HCT116 (cell line): ENCODE data around the gene POLR3A. TPM values are rescaled to one million over a fixed set of nuclear protein-coding genes. Genes with fewer than 3 reads are reported as not detected.

Experiments
- ATAC-seq: fragments of 200-7000 bp; cut with Tn5 transposase; 2 replicates; pipeline ENCODE4 v1.9.1; 2020; ENCODE audit warnings: mild to moderate bottlenecking, moderate library complexity
- BruUV-seq: library from RNA; stranded (reverse); fragments of 400-500 nt; replicated peaks from 2 replicates; lab custom pipeline; 2021; lab: Mats Ljungman, UMichigan
- CTCF ChIA-PET: fragments of 300-600 bp; sonication (Branson Sonifier 250); formaldehyde crosslinking; loops from one replicate; lab custom pipeline; 2021; ENCODE audit warnings: antibody characterized with exemption; lab: Charles Lee
- POLR2A ChIA-PET: fragments of 300-600, 350-600 bp; sonication (Branson Sonifier 250); formaldehyde crosslinking; loops from one replicate; lab custom pipeline; 2021; ENCODE audit warnings: antibody characterized with exemption; lab: Charles Lee
- RAD21 ChIA-PET, 2 experiments: fragments of 300-600 bp; sonication (Branson Sonifier 250); formaldehyde crosslinking; loops; one replicate each; lab custom pipeline; 2023; ENCODE audit warnings: low total read pairs in 2 of 2; ENCODE audit not compliant: uncharacterized antibody in 2 of 2, unreplicated experiment in 2 of 2, low non-redundant PET in 1 of 2; lab: Charles Lee
- DNase-seq: peaks from one replicate; pipeline ENCODE4 v3.0.0-alpha.2; 2010; ENCODE audit warnings: low read depth, low spot score
- H2AFZ ChIP-seq: fragments of 200-600 bp; shearing (Covaris generic), sonication (generic); 2 replicates; pipeline ENCODE4 v1.6.1; 2017; ENCODE audit warnings: low read depth, mixed run types, mixed read lengths, antibody characterized with exemption, low read length; ENCODE audit not compliant: poor library complexity, severe bottlenecking
- H3K27ac ChIP-seq: 2 replicates; pipeline ENCODE4 v1.5.1; 2012; ENCODE audit warnings: low read depth, low read length
- H3K27me3 ChIP-seq: fragments of 200-600 bp; sonication (generic); 2 replicates; pipeline ENCODE4 v1.6.1; 2016; ENCODE audit warnings: mixed run types, low read length, mixed read lengths; ENCODE audit not compliant: insufficient read depth
- H3K36me3 ChIP-seq, 2 experiments: fragments of 200-500 bp in 1 of 2; fragments of 200-600 bp in 1 of 2; sonication (Bioruptor generic) in 1 of 2; sonication (generic) in 1 of 2; 2 replicates each; pipeline versions ENCODE4 v1.5.1 to v1.6.1; 2014 to 2016; ENCODE audit warnings: low read length in 2 of 2, inconsistent platforms in 1 of 2, mixed read lengths in 1 of 2, mixed run types in 1 of 2; ENCODE audit not compliant: insufficient read depth in 2 of 2, control insufficient read depth in 1 of 2
- H3K4me1 ChIP-seq, 2 experiments: fragments of 200-600 bp in 1 of 2; sonication (generic) in 1 of 2; 2 replicates each; pipeline versions ENCODE4 v1.5.1 to v1.6.1; 2012 to 2017; ENCODE audit warnings: low read length in 2 of 2, inconsistent platforms in 1 of 2, mild to moderate bottlenecking in 1 of 2, mixed read lengths in 1 of 2, mixed run types in 1 of 2, moderate library complexity in 1 of 2; ENCODE audit not compliant: insufficient read depth in 2 of 2, control insufficient read depth in 1 of 2
- H3K4me2 ChIP-seq: fragments of 200-600 bp; sonication (generic); 2 replicates; pipeline ENCODE4 v1.6.1; 2017; ENCODE audit warnings: mixed run types, low read length, mixed read lengths
- H3K4me3 ChIP-seq, 2 experiments: fragments of 200-600 bp in 1 of 2; sonication (generic) in 1 of 2; replicated peaks in 1 of 2; 2 replicates each; pipeline ENCODE4 v1.5.1; 2011 to 2016; ENCODE audit warnings: low read length in 2 of 2, control low read depth in 1 of 2, low read depth in 1 of 2, mild to moderate bottlenecking in 1 of 2, mixed read lengths in 1 of 2, mixed run types in 1 of 2
- H3K79me2 ChIP-seq: fragments of 200-600 bp; sonication (generic); 2 replicates; pipeline ENCODE4 v1.6.1; 2017; ENCODE audit warnings: mild to moderate bottlenecking, mixed run types, low read length, moderate library complexity, mixed read lengths; ENCODE audit not compliant: insufficient read depth
- H3K9ac ChIP-seq: fragments of 200-600 bp; sonication (generic); 2 replicates; pipeline ENCODE4 v1.6.1; 2016; ENCODE audit warnings: low read length, mixed read lengths
- H3K9me2 ChIP-seq: fragments of 200-600 bp; sonication (generic), shearing (Covaris generic); 2 replicates; pipeline ENCODE4 v1.6.1; 2017; ENCODE audit warnings: mixed run types, mild to moderate bottlenecking, moderate library complexity; ENCODE audit not compliant: insufficient read depth
- H3K9me3 ChIP-seq, 2 experiments: fragments of 200-500 bp in 1 of 2; fragments of 200-600 bp in 1 of 2; sonication (Bioruptor generic) in 1 of 2; sonication (generic) in 1 of 2; 2 replicates each; pipeline ENCODE4 v1.6.1; 2014 to 2017; ENCODE audit warnings: low read length in 2 of 2, mixed read lengths in 2 of 2, inconsistent platforms in 1 of 2, low read depth in 1 of 2, mild to moderate bottlenecking in 1 of 2, mixed run types in 1 of 2, moderate library complexity in 1 of 2; ENCODE audit not compliant: control insufficient read depth in 1 of 2, insufficient read depth in 1 of 2
- H4K20me1 ChIP-seq: fragments of 200-600 bp; sonication (generic), shearing (Covaris generic); 2 replicates; pipeline ENCODE4 v1.6.1; 2017; ENCODE audit warnings: mixed run types, mild to moderate bottlenecking, moderate library complexity; ENCODE audit not compliant: insufficient read depth
- CBX3 ChIP-seq: IDR thresholded peaks from 2 replicates; pipeline ENCODE4 v1.6.1; 2012; ENCODE audit warnings: low read depth
- CTCF ChIP-seq, 3 experiments: fragments of 200-600 bp in 1 of 3; sonication (generic) in 1 of 3; IDR thresholded peaks in 2 of 3; conservative IDR thresholded peaks in 1 of 3; 2 replicates each; pipeline ENCODE4 v1.5.1; 2012 to 2017; ENCODE audit warnings: low read depth in 2 of 3, low read length in 2 of 3, antibody characterized with exemption in 1 of 3, borderline replicate concordance in 1 of 3, control low read depth in 1 of 3, mild to moderate bottlenecking in 1 of 3, mixed read lengths in 1 of 3, mixed run types in 1 of 3, moderate library complexity in 1 of 3; ENCODE audit not compliant: insufficient read depth in 1 of 3
- EGR1 ChIP-seq: IDR thresholded peaks from 2 replicates; pipeline ENCODE4 v1.6.1; 2012; ENCODE audit warnings: low read depth
- EZH2 ChIP-seq: fragments of 200-600 bp; sonication (generic); IDR thresholded peaks from 2 replicates; pipeline ENCODE4 v1.6.1; 2017; ENCODE audit warnings: antibody characterized with exemption, mixed run types
- EZH2phosphoT487 ChIP-seq: fragments of 200-600 bp; IDR thresholded peaks from 2 replicates; pipeline ENCODE4 v1.6.1; 2018; ENCODE audit warnings: antibody characterized with exemption, borderline replicate concordance
- FOSL1 ChIP-seq: IDR thresholded peaks from 2 replicates; pipeline ENCODE4 v1.6.1; 2012; ENCODE audit warnings: low read depth
- POLR2A ChIP-seq: IDR thresholded peaks from 2 replicates; pipeline ENCODE4 v1.7.0; 2011; ENCODE audit warnings: borderline replicate concordance; ENCODE audit not compliant: insufficient read depth, insufficient read length; ENCODE audit errors: extremely low read depth
- POLR2AphosphoS5 ChIP-seq: IDR thresholded peaks from 2 replicates; pipeline ENCODE4 v1.6.1; 2011; ENCODE audit warnings: mild to moderate bottlenecking, low read depth, low read length, moderate library complexity
- RAD21 ChIP-seq: IDR thresholded peaks from 2 replicates; pipeline ENCODE4 v1.6.1; 2012; ENCODE audit warnings: low read depth, mild to moderate bottlenecking
- SIN3A ChIP-seq: IDR thresholded peaks from 2 replicates; pipeline ENCODE4 v1.6.1; 2012; ENCODE audit warnings: low read depth
- SP1 ChIP-seq: IDR thresholded peaks from 2 replicates; pipeline ENCODE4 v1.6.1; 2012; ENCODE audit warnings: low read depth
- SRF ChIP-seq: IDR thresholded peaks from 2 replicates; pipeline ENCODE4 v1.6.1; 2012; ENCODE audit warnings: low read depth
- TCF7L2 ChIP-seq: IDR thresholded peaks from 2 replicates; pipeline ENCODE4 v1.7.0; 2011; ENCODE audit warnings: borderline replicate concordance, inconsistent platforms; ENCODE audit not compliant: insufficient read depth, insufficient read length; ENCODE audit errors: extremely low read depth
- ZFX ChIP-seq: fragments of 450-650 bp; IDR thresholded peaks from 2 replicates; pipeline ENCODE4 v1.6.1; 2017
- ZNF274 ChIP-seq: fragments of 200-500 bp; sonication (Bioruptor generic); IDR thresholded peaks from 2 replicates; pipeline ENCODE4 v1.6.1; 2014; ENCODE audit warnings: mild to moderate bottlenecking, low read depth, low read length, inconsistent platforms
- intact Hi-C: fragments of 100-400 bp; cut with micrococcal nuclease; formaldehyde crosslinking; loops from 2 replicates; pipeline ENCODE4 v1.10.0; 2022
- total RNA-seq: library from RNA; stranded (reverse); gene quantifications from one replicate; pipeline ENCODE4 v1.2.1, GENCODE V29; 2021; ENCODE audit not compliant: unreplicated experiment
- TF ChIP-seq, protein P1 (sequence below): IDR thresholded peaks from 2 replicates; pipeline ENCODE4 v1.6.1; 2012; ENCODE audit warnings: low read depth
- TF ChIP-seq, protein P2 (sequence below): IDR thresholded peaks from 2 replicates; pipeline ENCODE4 v1.6.1; 2011; ENCODE audit warnings: mild to moderate bottlenecking, low read length, moderate library complexity; ENCODE audit not compliant: insufficient replicate concordance; ENCODE audit errors: extremely low read depth
- TF ChIP-seq, protein P3 (sequence below): IDR thresholded peaks from 2 replicates; pipeline ENCODE4 v1.6.1; 2012

POLR3A gene
- total RNA-seq, 1 experiment from 2014 or later = 26.6 TPM

GRCh38 chr10:77961668-77962067, 67.6 kb downstream of the POLR3A start:
- DNase-seq (no peak), ATAC-seq (no peak)
- H3K27ac ChIP-seq = no peak overlapping the region
- ChIA-PET RAD21 (no interaction called here), POLR2A (no interaction called here), CTCF (no interaction called here)
- H3K36me3 ChIP-seq = no peaks in the 10 kb centered on the region
- H3K79me2 ChIP-seq = no peaks in the 10 kb centered on the region
- BruUV-seq = no TSS peak
- no peak overlapping the region for H2AFZ ChIP-seq
- H3K9ac ChIP-seq = no peak overlapping the region
- no peaks in the 10 kb centered on the region for H3K27me3 ChIP-seq
- H3K9me3 ChIP-seq = peaks cover 6 to 9% of the 10 kb centered on the region in 2 experiments; a peak in 1 of 4 replicates
- no peak overlapping the region for H3K4me2 ChIP-seq
- H4K20me1 ChIP-seq = no peaks in the 10 kb centered on the region
- TF ChIP-seq EZH2 (no peak), POLR2AphosphoS5 (no peak), SRF (no peak), FOSL1 (no peak), TCF7L2 (no peak), SP1 (no peak), ZFX (no peak), CTCF (IDR thresholded peaks at IDR 0.05 in 2 of 3, conservative IDR thresholded peaks at IDR 0.05 in 1 of 3; ENCODE audit: borderline replicate concordance in 1 of 3, insufficient read depth in 1 of 3, low read depth in 2 of 3, low read length in 2 of 3) (no peak), CBX3 (no peak), EGR1 (no peak), ZNF274 (no peak), EZH2phosphoT487 (no peak), POLR2A (no peak), RAD21 (no peak), SIN3A (no peak)
- TF ChIP-seq, protein P1, sequence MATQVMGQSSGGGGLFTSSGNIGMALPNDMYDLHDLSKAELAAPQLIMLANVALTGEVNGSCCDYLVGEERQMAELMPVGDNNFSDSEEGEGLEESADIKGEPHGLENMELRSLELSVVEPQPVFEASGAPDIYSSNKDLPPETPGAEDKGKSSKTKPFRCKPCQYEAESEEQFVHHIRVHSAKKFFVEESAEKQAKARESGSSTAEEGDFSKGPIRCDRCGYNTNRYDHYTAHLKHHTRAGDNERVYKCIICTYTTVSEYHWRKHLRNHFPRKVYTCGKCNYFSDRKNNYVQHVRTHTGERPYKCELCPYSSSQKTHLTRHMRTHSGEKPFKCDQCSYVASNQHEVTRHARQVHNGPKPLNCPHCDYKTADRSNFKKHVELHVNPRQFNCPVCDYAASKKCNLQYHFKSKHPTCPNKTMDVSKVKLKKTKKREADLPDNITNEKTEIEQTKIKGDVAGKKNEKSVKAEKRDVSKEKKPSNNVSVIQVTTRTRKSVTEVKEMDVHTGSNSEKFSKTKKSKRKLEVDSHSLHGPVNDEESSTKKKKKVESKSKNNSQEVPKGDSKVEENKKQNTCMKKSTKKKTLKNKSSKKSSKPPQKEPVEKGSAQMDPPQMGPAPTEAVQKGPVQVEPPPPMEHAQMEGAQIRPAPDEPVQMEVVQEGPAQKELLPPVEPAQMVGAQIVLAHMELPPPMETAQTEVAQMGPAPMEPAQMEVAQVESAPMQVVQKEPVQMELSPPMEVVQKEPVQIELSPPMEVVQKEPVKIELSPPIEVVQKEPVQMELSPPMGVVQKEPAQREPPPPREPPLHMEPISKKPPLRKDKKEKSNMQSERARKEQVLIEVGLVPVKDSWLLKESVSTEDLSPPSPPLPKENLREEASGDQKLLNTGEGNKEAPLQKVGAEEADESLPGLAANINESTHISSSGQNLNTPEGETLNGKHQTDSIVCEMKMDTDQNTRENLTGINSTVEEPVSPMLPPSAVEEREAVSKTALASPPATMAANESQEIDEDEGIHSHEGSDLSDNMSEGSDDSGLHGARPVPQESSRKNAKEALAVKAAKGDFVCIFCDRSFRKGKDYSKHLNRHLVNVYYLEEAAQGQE = no peak
- TF ChIP-seq, protein P2, sequence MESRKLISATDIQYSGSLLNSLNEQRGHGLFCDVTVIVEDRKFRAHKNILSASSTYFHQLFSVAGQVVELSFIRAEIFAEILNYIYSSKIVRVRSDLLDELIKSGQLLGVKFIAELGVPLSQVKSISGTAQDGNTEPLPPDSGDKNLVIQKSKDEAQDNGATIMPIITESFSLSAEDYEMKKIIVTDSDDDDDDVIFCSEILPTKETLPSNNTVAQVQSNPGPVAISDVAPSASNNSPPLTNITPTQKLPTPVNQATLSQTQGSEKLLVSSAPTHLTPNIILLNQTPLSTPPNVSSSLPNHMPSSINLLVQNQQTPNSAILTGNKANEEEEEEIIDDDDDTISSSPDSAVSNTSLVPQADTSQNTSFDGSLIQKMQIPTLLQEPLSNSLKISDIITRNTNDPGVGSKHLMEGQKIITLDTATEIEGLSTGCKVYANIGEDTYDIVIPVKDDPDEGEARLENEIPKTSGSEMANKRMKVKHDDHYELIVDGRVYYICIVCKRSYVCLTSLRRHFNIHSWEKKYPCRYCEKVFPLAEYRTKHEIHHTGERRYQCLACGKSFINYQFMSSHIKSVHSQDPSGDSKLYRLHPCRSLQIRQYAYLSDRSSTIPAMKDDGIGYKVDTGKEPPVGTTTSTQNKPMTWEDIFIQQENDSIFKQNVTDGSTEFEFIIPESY = no peak
- TF ChIP-seq, protein P3, sequence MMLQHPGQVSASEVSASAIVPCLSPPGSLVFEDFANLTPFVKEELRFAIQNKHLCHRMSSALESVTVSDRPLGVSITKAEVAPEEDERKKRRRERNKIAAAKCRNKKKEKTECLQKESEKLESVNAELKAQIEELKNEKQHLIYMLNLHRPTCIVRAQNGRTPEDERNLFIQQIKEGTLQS = no peak
- intact Hi-C loops = no loop called here
- no peak overlapping the region for H3K4me3 ChIP-seq
- peaks cover 0 to 10% of the 10 kb centered on the region in 2 experiments; a peak in 2 of 4 replicates for H3K4me1 ChIP-seq
- H3K9me2 ChIP-seq = no peaks in the 10 kb centered on the region
